ENCODE data around the gene TNFRSF19.

Gene TNFRSF19

DNA sequence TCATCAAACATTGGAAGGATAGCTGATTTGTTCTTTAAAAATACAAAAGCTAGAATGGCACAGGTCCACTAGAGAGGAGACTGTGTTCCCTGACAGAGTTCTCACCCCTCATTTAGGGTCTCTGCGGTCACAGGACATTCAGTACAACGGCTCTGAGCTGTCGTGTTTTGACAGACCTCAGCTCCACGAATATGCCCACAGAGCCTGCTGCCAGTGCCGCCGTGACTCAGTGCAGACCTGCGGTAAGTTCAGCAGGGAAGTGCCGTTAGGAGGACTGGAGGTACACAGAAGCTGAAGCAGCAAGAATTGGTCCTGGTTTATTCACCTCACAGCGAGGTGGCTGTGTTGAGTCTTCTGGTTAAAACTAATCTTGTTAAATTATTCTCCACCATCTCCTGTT is 90.0 kb downstream of the TNFRSF19 start:
- CTCF ChIA-PET, result no interaction called here
- DNase-seq (ENCODE audit: extremely low spot score), result no peak
- POLR2A ChIA-PET, result no interaction called here
- TF ChIP-seq ARNT (IDR thresholded peaks at IDR 0.05) (no peak), SP1 (IDR thresholded peaks at IDR 0.05) (no peak), SUZ12 (IDR thresholded peaks at IDR 0.05) (no peak), FOXK2 (IDR thresholded peaks at IDR 0.05) (no peak), NFRKB (IDR thresholded peaks at IDR 0.05) (no peak), TARDBP (IDR thresholded peaks at IDR 0.05) (no peak), ELF4 (IDR thresholded peaks at IDR 0.05) (no peak), FOXM1 (IDR thresholded peaks at IDR 0.05; ENCODE audit: borderline replicate concordance) (no peak), ZNF384 (IDR thresholded peaks at IDR 0.05) (no peak), HDGF (IDR thresholded peaks at IDR 0.05; ENCODE audit: borderline replicate concordance) (no peak)

DNA sequence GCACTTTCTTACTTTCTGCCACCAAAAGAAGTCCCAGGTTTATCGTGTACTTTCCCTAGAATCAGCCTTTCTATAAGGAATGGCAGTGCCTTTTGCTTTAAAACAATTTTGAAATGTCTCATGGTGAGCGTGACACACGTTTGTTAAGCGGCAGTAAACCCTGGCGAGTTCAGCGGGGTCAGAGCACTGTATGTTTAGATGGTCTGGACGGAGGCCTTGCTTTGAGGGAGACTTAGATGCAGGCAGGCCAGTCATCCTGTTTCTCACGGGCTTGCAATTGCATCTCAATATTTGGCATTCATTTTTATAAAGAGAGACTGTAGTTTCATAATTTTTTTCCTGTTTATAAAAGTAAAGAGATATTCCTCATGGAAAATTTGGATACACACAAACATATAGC is 96.4 kb downstream of the TNFRSF19 start:
- POLR2A ChIA-PET, result no interaction called here
- TF ChIP-seq SUZ12 (IDR thresholded peaks at IDR 0.05) (no peak), LEF1 (IDR thresholded peaks at IDR 0.05; ENCODE audit: borderline replicate concordance) (no peak), FOXK2 (IDR thresholded peaks at IDR 0.05) (no peak), FOXM1 (IDR thresholded peaks at IDR 0.05; ENCODE audit: borderline replicate concordance) (no peak), CTBP1 (IDR thresholded peaks at IDR 0.05; ENCODE audit: borderline replicate concordance) (no peak), ZNF384 (IDR thresholded peaks at IDR 0.05) (no peak), SP1 (IDR thresholded peaks at IDR 0.05) (no peak), BHLHE40 (IDR thresholded peaks at IDR 0.05; ENCODE audit: borderline replicate concordance) (no peak), HDGF (IDR thresholded peaks at IDR 0.05; ENCODE audit: borderline replicate concordance) (no peak), NFRKB (IDR thresholded peaks at IDR 0.05) (no peak), L3MBTL2 (conservative IDR thresholded peaks at IDR 0.05) (no peak), FOXA1 (IDR thresholded peaks at IDR 0.05) (no peak), TARDBP (IDR thresholded peaks at IDR 0.05) (no peak), ARNT (IDR thresholded peaks at IDR 0.05) (no peak), ELF4 (IDR thresholded peaks at IDR 0.05) (no peak)
- TF ChIP-seq, protein P1, sequence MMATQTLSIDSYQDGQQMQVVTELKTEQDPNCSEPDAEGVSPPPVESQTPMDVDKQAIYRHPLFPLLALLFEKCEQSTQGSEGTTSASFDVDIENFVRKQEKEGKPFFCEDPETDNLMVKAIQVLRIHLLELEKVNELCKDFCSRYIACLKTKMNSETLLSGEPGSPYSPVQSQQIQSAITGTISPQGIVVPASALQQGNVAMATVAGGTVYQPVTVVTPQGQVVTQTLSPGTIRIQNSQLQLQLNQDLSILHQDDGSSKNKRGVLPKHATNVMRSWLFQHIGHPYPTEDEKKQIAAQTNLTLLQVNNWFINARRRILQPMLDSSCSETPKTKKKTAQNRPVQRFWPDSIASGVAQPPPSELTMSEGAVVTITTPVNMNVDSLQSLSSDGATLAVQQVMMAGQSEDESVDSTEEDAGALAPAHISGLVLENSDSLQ (IDR thresholded peaks at IDR 0.05), result no peak
- DNase-seq (ENCODE audit: extremely low spot score), result no peak
- CTCF ChIA-PET, result no interaction called here

DNA sequence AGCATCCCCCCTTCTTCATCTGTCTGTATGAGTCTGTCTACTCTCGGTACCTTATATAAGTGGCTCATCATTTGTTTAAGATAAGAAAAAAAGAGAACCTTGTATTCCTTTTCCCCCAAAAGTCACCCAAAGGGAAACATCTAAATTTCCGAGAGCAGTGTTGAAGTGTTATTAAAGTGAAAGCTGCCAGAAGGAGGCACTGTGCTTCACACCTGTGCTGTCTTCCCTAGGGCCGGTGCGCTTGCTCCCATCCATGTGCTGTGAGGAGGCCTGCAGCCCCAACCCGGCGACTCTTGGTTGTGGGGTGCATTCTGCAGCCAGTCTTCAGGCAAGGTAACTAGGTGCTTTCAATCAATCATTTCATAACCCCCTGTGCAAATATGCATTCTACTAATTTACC is 97.5 kb downstream of the TNFRSF19 start:
- ChIA-PET POLR2A (no interaction called here), CTCF (interaction anchor here (0.6 kb wide), 1 partner anchor 13 kb away, joined by 4 read pairs; no protein-coding TSS in a partner anchor)
- no peak for DNase-seq (ENCODE audit: extremely low spot score)
- TF ChIP-seq, protein P1 (IDR thresholded peaks at IDR 0.05), result no peak
- no peak for TF ChIP-seq FOXA1 (IDR thresholded peaks at IDR 0.05)
- no peak for TF ChIP-seq FOXM1 (IDR thresholded peaks at IDR 0.05; ENCODE audit: borderline replicate concordance)
- no peak for TF ChIP-seq TARDBP (IDR thresholded peaks at IDR 0.05)
- TF ChIP-seq SUZ12 (IDR thresholded peaks at IDR 0.05), result no peak
- TF ChIP-seq LEF1 (IDR thresholded peaks at IDR 0.05; ENCODE audit: borderline replicate concordance), result no peak
- no peak for TF ChIP-seq FOXK2 (IDR thresholded peaks at IDR 0.05)
- TF ChIP-seq CTBP1 (IDR thresholded peaks at IDR 0.05; ENCODE audit: borderline replicate concordance), result no peak
- TF ChIP-seq NFRKB (IDR thresholded peaks at IDR 0.05), result no peak
- no peak for TF ChIP-seq ZNF384 (IDR thresholded peaks at IDR 0.05)
- TF ChIP-seq ELF4 (IDR thresholded peaks at IDR 0.05), result no peak
- no peak for TF ChIP-seq L3MBTL2 (conservative IDR thresholded peaks at IDR 0.05)
- no peak for TF ChIP-seq BHLHE40 (IDR thresholded peaks at IDR 0.05; ENCODE audit: borderline replicate concordance)
- TF ChIP-seq HDGF (IDR thresholded peaks at IDR 0.05; ENCODE audit: borderline replicate concordance), result no peak
- no peak for TF ChIP-seq SP1 (IDR thresholded peaks at IDR 0.05)

DNA sequence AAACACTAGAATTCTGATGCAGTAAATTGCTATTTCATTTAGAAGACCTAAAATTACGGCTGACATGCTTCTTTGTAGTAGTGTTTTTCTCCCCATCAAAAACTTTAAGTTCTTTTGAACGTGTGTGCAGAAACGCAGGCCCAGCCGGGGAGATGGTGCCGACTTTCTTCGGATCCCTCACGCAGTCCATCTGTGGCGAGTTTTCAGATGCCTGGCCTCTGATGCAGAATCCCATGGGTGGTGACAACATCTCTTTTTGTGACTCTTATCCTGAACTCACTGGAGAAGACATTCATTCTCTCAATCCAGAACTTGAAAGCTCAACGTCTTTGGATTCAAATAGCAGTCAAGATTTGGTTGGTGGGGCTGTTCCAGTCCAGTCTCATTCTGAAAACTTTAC is 98.3 kb downstream of the TNFRSF19 start:
- TF ChIP-seq BHLHE40 (IDR thresholded peaks at IDR 0.05; ENCODE audit: borderline replicate concordance), result no peak
- TF ChIP-seq HDGF (IDR thresholded peaks at IDR 0.05; ENCODE audit: borderline replicate concordance), result no peak
- TF ChIP-seq ELF4 (IDR thresholded peaks at IDR 0.05), result no peak
- TF ChIP-seq LEF1 (IDR thresholded peaks at IDR 0.05; ENCODE audit: borderline replicate concordance), result no peak
- TF ChIP-seq NFRKB (IDR thresholded peaks at IDR 0.05), result no peak
- TF ChIP-seq SUZ12 (IDR thresholded peaks at IDR 0.05), result no peak
- TF ChIP-seq CTBP1 (IDR thresholded peaks at IDR 0.05; ENCODE audit: borderline replicate concordance), result no peak
- TF ChIP-seq ZNF384 (IDR thresholded peaks at IDR 0.05), result no peak
- no peak for TF ChIP-seq ARNT (IDR thresholded peaks at IDR 0.05)
- no peak for TF ChIP-seq FOXM1 (IDR thresholded peaks at IDR 0.05; ENCODE audit: borderline replicate concordance)
- TF ChIP-seq FOXK2 (IDR thresholded peaks at IDR 0.05), result no peak
- no peak for TF ChIP-seq SP1 (IDR thresholded peaks at IDR 0.05)
- TF ChIP-seq, protein P1 (IDR thresholded peaks at IDR 0.05), result no peak
- no peak for TF ChIP-seq L3MBTL2 (conservative IDR thresholded peaks at IDR 0.05)
- no peak for TF ChIP-seq TARDBP (IDR thresholded peaks at IDR 0.05)
- no peak for TF ChIP-seq FOXA1 (IDR thresholded peaks at IDR 0.05)
- CTCF ChIA-PET, result no interaction called here
- DNase-seq (ENCODE audit: extremely low spot score), result no peak
- POLR2A ChIA-PET, result no interaction called here

DNA sequence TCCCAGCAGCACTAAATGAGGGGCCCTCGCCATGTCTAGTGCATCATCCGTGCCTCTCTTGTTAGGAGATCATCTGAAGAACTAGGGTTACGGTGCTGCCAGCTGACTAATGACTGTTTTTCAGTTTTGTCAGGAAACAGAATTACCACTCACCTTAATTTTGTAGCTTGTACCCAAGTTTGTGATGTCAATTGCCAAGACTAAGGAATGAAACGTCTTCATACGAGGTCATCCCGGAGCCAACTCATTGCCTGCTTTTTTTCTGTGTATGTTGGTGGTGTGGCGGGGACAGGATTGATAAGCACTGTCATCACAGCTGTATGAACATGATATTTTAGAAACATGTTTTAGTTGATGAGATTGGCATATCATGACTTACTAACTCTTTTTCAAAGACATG is 100.6 kb downstream of the TNFRSF19 start:
- ChIA-PET CTCF (no interaction called here), POLR2A (no interaction called here)
- no peak for TF ChIP-seq CTBP1 (IDR thresholded peaks at IDR 0.05; ENCODE audit: borderline replicate concordance)
- TF ChIP-seq NFRKB (IDR thresholded peaks at IDR 0.05), result no peak
- TF ChIP-seq FOXK2 (IDR thresholded peaks at IDR 0.05), result no peak
- TF ChIP-seq SUZ12 (IDR thresholded peaks at IDR 0.05), result no peak
- TF ChIP-seq SP1 (IDR thresholded peaks at IDR 0.05), result no peak
- TF ChIP-seq ZNF384 (IDR thresholded peaks at IDR 0.05), result no peak
- no peak for TF ChIP-seq LEF1 (IDR thresholded peaks at IDR 0.05; ENCODE audit: borderline replicate concordance)
- TF ChIP-seq, protein P1 (IDR thresholded peaks at IDR 0.05), result no peak
- no peak for TF ChIP-seq BHLHE40 (IDR thresholded peaks at IDR 0.05; ENCODE audit: borderline replicate concordance)
- no peak for TF ChIP-seq HDGF (IDR thresholded peaks at IDR 0.05; ENCODE audit: borderline replicate concordance)
- TF ChIP-seq TARDBP (IDR thresholded peaks at IDR 0.05), result no peak
- no peak for TF ChIP-seq ARNT (IDR thresholded peaks at IDR 0.05)
- no peak for TF ChIP-seq L3MBTL2 (conservative IDR thresholded peaks at IDR 0.05)
- no peak for TF ChIP-seq FOXM1 (IDR thresholded peaks at IDR 0.05; ENCODE audit: borderline replicate concordance)
- no peak for DNase-seq (ENCODE audit: extremely low spot score)
